Measurements from ENCODE around the gene TIRAP.
"Not testable (repeated sequence)": the region's sequence is repeated elsewhere in the genome, so short reads cannot be mapped to it uniquely, and the experiment has no call there.

The TIRAP gene

GRCh38 chr11:126282736-126283591, at the start of gene TIRAP:
Gene TIRAP (plus strand): TSS chr11:126283093. CDS start chr11:126290895, 7,802 bp downstream.
- peak; percentile 32 for DNase-seq (ENCODE audit: low read depth)

- peak; percentile 48 for DNase-seq (ENCODE audit: low read depth)
Measured at GRCh38 chr11:126233391-126233790, 49.5 kb upstream of the TIRAP start.

GRCh38 chr11:126246636-126247035, 36.3 kb upstream of the TIRAP start:
- peak; percentile 29 for DNase-seq (ENCODE audit: low read depth)

GRCh38 chr11:126253265-126253664, 29.6 kb upstream of the TIRAP start:
- no peak for DNase-seq (ENCODE audit: low read depth)

GRCh38 chr11:126254819-126255218, 28.1 kb upstream of the TIRAP start:
- DNase-seq (ENCODE audit: low read depth) = no peak

- not testable (repeated sequence) for DNase-seq (ENCODE audit: low read depth)
Measured at GRCh38 chr11:126255507-126255906, 27.4 kb upstream of the TIRAP start.

- no peak for DNase-seq (ENCODE audit: low read depth)
Measured at GRCh38 chr11:126256216-126256615, 26.7 kb upstream of the TIRAP start.

- DNase-seq (ENCODE audit: low read depth) = no peak
Measured at GRCh38 chr11:126257144-126257543, 25.7 kb upstream of the TIRAP start.

- peak; percentile 75 for DNase-seq (ENCODE audit: low read depth)
Measured at GRCh38 chr11:126257764-126258163, 25.1 kb upstream of the TIRAP start.

GRCh38 chr11:126262216-126262615, 20.7 kb upstream of the TIRAP start:
- DNase-seq (ENCODE audit: low read depth) = no peak

GRCh38 chr11:126263489-126263888, 19.4 kb upstream of the TIRAP start:
- no peak for DNase-seq (ENCODE audit: low read depth)

GRCh38 chr11:126265811-126266210, 17.1 kb upstream of the TIRAP start:
- no peak for DNase-seq (ENCODE audit: low read depth)

GRCh38 chr11:126267650-126268049, 15.2 kb upstream of the TIRAP start:
- no peak for DNase-seq (ENCODE audit: low read depth)

GRCh38 chr11:126268361-126268707, 14.6 kb upstream of the TIRAP start:
- peak; percentile 32 for DNase-seq (ENCODE audit: low read depth)

- DNase-seq (ENCODE audit: low read depth) = peak; percentile 98
Measured at GRCh38 chr11:126268708-126269579, 13.9 kb upstream of the TIRAP start, which contains the start of the genes FOXRED1 and SRPRA. Gene FOXRED1 (plus strand): TSS chr11:126269154. CDS start chr11:126269207, 53 bp downstream. Gene SRPRA (minus strand): TSS chr11:126268895. CDS start chr11:126268804, 91 bp downstream.

GRCh38 chr11:126277322-126277721, 5.6 kb upstream of the TIRAP start:
- no peak for DNase-seq (ENCODE audit: low read depth)

GRCh38 chr11:126277780-126278179, 5.1 kb upstream of the TIRAP start:
- DNase-seq (ENCODE audit: low read depth) = no peak

GRCh38 chr11:126279191-126279590, 3.7 kb upstream of the TIRAP start:
- no peak for DNase-seq (ENCODE audit: low read depth)

GRCh38 chr11:126280595-126280994, 2.3 kb upstream of the TIRAP start:
- DNase-seq (ENCODE audit: low read depth) = no peak

- DNase-seq (ENCODE audit: low read depth) = no peak
Measured at GRCh38 chr11:126281245-126281644, 1.6 kb upstream of the TIRAP start.

GRCh38 chr11:126281666-126282175, 1.2 kb upstream of the TIRAP start:
- DNase-seq (ENCODE audit: low read depth) = no peak

GRCh38 chr11:126282361-126282735, 545 bp upstream of the TIRAP start:
- peak; percentile 41 for DNase-seq (ENCODE audit: low read depth)

GRCh38 chr11:126284829-126285228, 1.9 kb downstream of the TIRAP start:
- peak; percentile 94 for DNase-seq (ENCODE audit: low read depth)

Data from amniotic epithelial cell (primary cell).